Panc1 (cell line): ENCODE data around the gene RNASEH2B. TPM values are rescaled to one million over a fixed set of nuclear protein-coding genes. Genes with fewer than 3 reads are reported as not detected.

Experiments used
- ATAC-seq: fragments of 200-7000 bp; cut with Tn5 transposase; 2 replicates; pipeline ENCODE4 v1.9.1; 2020; ENCODE audit warnings: mild to moderate bottlenecking, moderate library complexity
- BruUV-seq: library from RNA; stranded (reverse); fragments of 400-500 nt; replicated peaks from 2 replicates; lab custom pipeline; 2021; lab: Mats Ljungman, UMichigan
- CTCF ChIA-PET: fragments of 300-600 bp; sonication (Branson Sonifier 250); formaldehyde crosslinking; loops from one replicate; lab custom pipeline; 2022; ENCODE audit warnings: antibody characterized with exemption; lab: Charles Lee
- POLR2A ChIA-PET: fragments of 300-600 bp; sonication (Branson Sonifier 250); formaldehyde crosslinking; loops from one replicate; lab custom pipeline; 2022; ENCODE audit warnings: antibody characterized with exemption; lab: Charles Lee
- DNase-seq: peaks from one replicate; pipeline ENCODE4 v3.0.0-alpha.2; 2010; ENCODE audit warnings: low read depth, low spot score
- H3K27ac ChIP-seq: 2 replicates; pipeline ENCODE4 v1.5.1; 2011; ENCODE audit warnings: mild to moderate bottlenecking, low read length, inconsistent platforms
- H3K27me3 ChIP-seq: fragments of 200-500 bp; sonication (Bioruptor generic); 2 replicates; pipeline ENCODE4 v1.6.0; 2014; ENCODE audit warnings: low read length, inconsistent platforms; ENCODE audit not compliant: control insufficient read depth, insufficient read depth
- H3K36me3 ChIP-seq: fragments of 200-500 bp; sonication (Bioruptor generic); 2 replicates; pipeline ENCODE4 v1.5.1; 2014; ENCODE audit warnings: inconsistent platforms, mild to moderate bottlenecking, low read length, moderate library complexity; ENCODE audit not compliant: control insufficient read depth, insufficient read depth
- H3K4me1 ChIP-seq: 2 replicates; pipeline ENCODE4 v1.5.1; 2011; ENCODE audit warnings: inconsistent platforms, mild to moderate bottlenecking, low read length, moderate library complexity; ENCODE audit not compliant: control insufficient read depth, insufficient read depth
- H3K4me3 ChIP-seq, 2 experiments: 2 replicates each; pipeline ENCODE4 v1.5.1; 2011 to 2012; ENCODE audit warnings: low read depth in 2 of 2, low read length in 2 of 2, mild to moderate bottlenecking in 2 of 2, inconsistent platforms in 1 of 2, moderate library complexity in 1 of 2
- H3K9me3 ChIP-seq: fragments of 200-500 bp; sonication (Bioruptor generic); 2 replicates; pipeline ENCODE4 v1.5.1; 2014; ENCODE audit warnings: low read depth, mild to moderate bottlenecking, inconsistent platforms, low read length, moderate library complexity; ENCODE audit not compliant: control insufficient read depth, insufficient read depth
- CTCF ChIP-seq: fragments of 450-650 bp; IDR thresholded peaks from 2 replicates; pipeline ENCODE4 v1.5.1; 2017; ENCODE audit warnings: mild to moderate bottlenecking
- POLR2AphosphoS5 ChIP-seq: IDR thresholded peaks from 2 replicates; pipeline ENCODE4 v1.6.1; 2012; ENCODE audit warnings: mild to moderate bottlenecking, low read depth, low read length, moderate library complexity
- REST ChIP-seq, 2 experiments: IDR thresholded peaks; 2 replicates each; pipeline ENCODE4 v1.6.1; 2011 to 2012; ENCODE audit warnings: low read depth in 2 of 2, control low read depth in 1 of 2, low read length in 1 of 2, mild to moderate bottlenecking in 1 of 2, moderate library complexity in 1 of 2; ENCODE audit not compliant: insufficient read depth in 1 of 2
- SIN3A ChIP-seq: IDR thresholded peaks from 2 replicates; pipeline ENCODE4 v1.6.1; 2012; ENCODE audit warnings: low read depth, mild to moderate bottlenecking, low read length, moderate library complexity, borderline replicate concordance; ENCODE audit not compliant: insufficient read depth
- TCF7L2 ChIP-seq: IDR thresholded peaks from 2 replicates; pipeline ENCODE4 v1.6.1; 2011; ENCODE audit warnings: mild to moderate bottlenecking, low read depth, low read length, inconsistent platforms
- in situ Hi-C: cut with HindIII; loops from 2 replicates; pipeline ENCODE4 v1.10.0; 2016; ENCODE audit warnings: low sequenced_read_pairs, low pct_unique_long_range_greater_than_20kb
- intact Hi-C: fragments of 100-400 bp; cut with micrococcal nuclease; formaldehyde crosslinking; loops from one replicate; pipeline ENCODE4 v1.10.0; 2022; ENCODE audit not compliant: unreplicated experiment
- total RNA-seq: library from RNA; stranded (reverse); gene quantifications from one replicate; pipeline ENCODE4 v1.2.1, GENCODE V29; 2021; ENCODE audit not compliant: unreplicated experiment

RNASEH2B gene
- total RNA-seq, 1 experiment from 2014 or later: 37.8 TPM

GRCh38 chr13:50892210-50892944 lies 17.2 kb upstream of the RNASEH2B start:
- BruUV-seq: no TSS peak
- ATAC-seq: no peak
- in situ Hi-C loops: no loop called here
- no peak overlapping the region for H3K27ac ChIP-seq
- no peaks in the 10 kb centered on the region for H3K36me3 ChIP-seq
- DNase-seq: no peak
- H3K9me3 ChIP-seq: no peaks in the 10 kb centered on the region
- H3K4me3 ChIP-seq: no peak overlapping the region
- intact Hi-C loops: loop anchor here (10.0 kb wide), 1 partner anchor 78 kb away; no protein-coding TSS in a partner anchor
- H3K27me3 ChIP-seq: no peaks in the 10 kb centered on the region
- no peaks in the 10 kb centered on the region for H3K4me1 ChIP-seq
- no peak for TF ChIP-seq CTCF
- no peak for TF ChIP-seq REST (IDR thresholded peaks at IDR 0.05; ENCODE audit: insufficient read depth in 1 of 2, low read depth in 2 of 2, low read length in 1 of 2)
- no peak for TF ChIP-seq POLR2AphosphoS5
- no peak for TF ChIP-seq TCF7L2
- no peak for TF ChIP-seq SIN3A
- CTCF ChIA-PET: no interaction called here
- POLR2A ChIA-PET: no interaction called here

- BruUV-seq: no TSS peak
- Histone ChIP-seq H3K27me3 (no peaks in the 10 kb centered on the region), H3K36me3 (no peaks in the 10 kb centered on the region), H3K9me3 (no peaks in the 10 kb centered on the region), H3K4me3 (no peak overlapping the region), H3K4me1 (no peaks in the 10 kb centered on the region), H3K27ac (no peak overlapping the region)
- DNase-seq (no peak), ATAC-seq (no peak)
- no peak for TF ChIP-seq CTCF
- no peak for TF ChIP-seq TCF7L2
- TF ChIP-seq POLR2AphosphoS5: no peak
- TF ChIP-seq SIN3A: no peak
- TF ChIP-seq REST (IDR thresholded peaks at IDR 0.05; ENCODE audit: insufficient read depth in 1 of 2, low read depth in 2 of 2, low read length in 1 of 2): no peak
- CTCF ChIA-PET: no interaction called here
- intact Hi-C loops (loop anchor here (10.0 kb wide), 1 partner anchor 79 kb away; no protein-coding TSS in a partner anchor), in situ Hi-C loops (no loop called here)
- POLR2A ChIA-PET: no interaction called here
Measured at GRCh38 chr13:50893211-50893852, 16.3 kb upstream of the RNASEH2B start.
